GM12878 (cell line): ENCODE measurements around the gene ETV2.

ENCODE experiments used
- KDM1A ChIP-seq: fragments of 200-600 bp; sonication (generic); IDR thresholded peaks from 2 replicates; pipeline ENCODE4 v1.6.1; 2016; ENCODE audit warnings: borderline replicate concordance
- MTA2 ChIP-seq: fragments of 450-650 bp; IDR thresholded peaks from 2 replicates; pipeline ENCODE4 v1.6.1; 2016; ENCODE audit warnings: low read depth, mild to moderate bottlenecking, moderate library complexity
- RAD21 ChIP-seq: IDR thresholded peaks from 2 replicates; pipeline ENCODE4 v1.6.1; 2011; ENCODE audit warnings: mild to moderate bottlenecking, low read depth, low read length, moderate library complexity; ENCODE audit not compliant: insufficient read depth

DNA sequence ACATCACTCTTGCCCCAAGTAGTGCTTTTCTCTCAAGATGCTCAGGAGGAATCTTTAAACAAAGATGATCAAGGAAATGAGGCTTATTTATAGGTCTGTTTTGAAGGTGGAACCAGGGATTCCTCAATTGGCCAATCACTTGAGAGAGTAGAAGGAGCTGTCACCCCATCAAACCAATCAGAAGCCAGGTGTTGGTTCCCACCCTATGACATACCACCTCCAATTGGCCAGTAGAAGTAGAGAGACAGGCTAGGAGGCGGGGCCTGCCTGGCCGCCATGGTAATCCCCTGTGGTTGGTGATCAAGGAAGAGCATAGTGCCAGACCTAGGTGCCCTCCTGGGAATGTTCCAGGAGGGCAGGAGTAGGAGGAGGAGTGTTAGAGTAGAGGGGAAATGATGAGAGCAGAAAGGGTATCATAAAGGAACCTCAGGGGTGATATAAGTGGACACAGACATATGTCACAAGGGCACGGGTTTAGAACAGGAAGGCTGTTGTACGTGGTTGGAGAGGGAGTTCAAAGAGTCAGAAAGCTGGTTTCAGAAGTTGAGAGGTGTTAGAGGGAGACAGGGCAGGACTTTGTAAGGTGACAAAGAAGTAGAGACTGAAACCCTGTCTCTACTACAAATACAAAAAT, 45.1 kb upstream of the ETV2 start:
- TF ChIP-seq MTA2, result peak; percentile 46
- TF ChIP-seq KDM1A, result no peak
- TF ChIP-seq RAD21, result no peak
